ENCODE measurements around the gene ENAM.

GRCh38 chr4:70619778-70620177 lies 8.8 kb upstream of the ENAM start:
- no peak for TF ChIP-seq MAZ (IDR thresholded peaks at IDR 0.05; ENCODE audit: borderline replicate concordance, low read depth, low read length)
- no peak for TF ChIP-seq MAZ (CRISPR knock-in tag; IDR thresholded peaks at IDR 0.05; ENCODE audit: low read depth)
- TF ChIP-seq MAX (IDR thresholded peaks at IDR 0.05): no peak
- no peak for TF ChIP-seq POLR2AphosphoS5 (IDR thresholded peaks at IDR 0.05; ENCODE audit: low read depth, low read length)
- no peak for TF ChIP-seq PBX2 (CRISPR knock-in tag; IDR thresholded peaks at IDR 0.05)
- no peak for TF ChIP-seq ZNF792 (CRISPR knock-in tag; IDR thresholded peaks at IDR 0.05)
- TF ChIP-seq AHR (CRISPR knock-in tag; IDR thresholded peaks at IDR 0.05): no peak
- TF ChIP-seq POLR2A (IDR thresholded peaks at IDR 0.05; ENCODE audit: insufficient read depth in 1 of 2, low read depth in 2 of 2, low read length in 2 of 2): no peak
- TF ChIP-seq RORA (CRISPR knock-in tag; IDR thresholded peaks at IDR 0.05): no peak
- no peak for TF ChIP-seq ZBTB26 (CRISPR knock-in tag; IDR thresholded peaks at IDR 0.05; ENCODE audit: borderline replicate concordance)
- TF ChIP-seq MYNN (CRISPR knock-in tag; IDR thresholded peaks at IDR 0.05; ENCODE audit: low read depth): no peak
- no peak for TF ChIP-seq CTCF (CRISPR knock-in tag; IDR thresholded peaks at IDR 0.05)
